ENCODE measurements around the gene TAS2R46. TPM values are rescaled to one million over a fixed set of nuclear protein-coding genes. Genes with fewer than 3 reads are reported as not detected.
A peak's percentile ranks its signal among the peaks of the same experiment; 100 is the strongest.

The TAS2R46 gene
- total and polyA plus RNA-seq, 2 of the 4 experiments (the other 2 are of a cell fraction): 0.09 to 4.7 TPM

DNA sequence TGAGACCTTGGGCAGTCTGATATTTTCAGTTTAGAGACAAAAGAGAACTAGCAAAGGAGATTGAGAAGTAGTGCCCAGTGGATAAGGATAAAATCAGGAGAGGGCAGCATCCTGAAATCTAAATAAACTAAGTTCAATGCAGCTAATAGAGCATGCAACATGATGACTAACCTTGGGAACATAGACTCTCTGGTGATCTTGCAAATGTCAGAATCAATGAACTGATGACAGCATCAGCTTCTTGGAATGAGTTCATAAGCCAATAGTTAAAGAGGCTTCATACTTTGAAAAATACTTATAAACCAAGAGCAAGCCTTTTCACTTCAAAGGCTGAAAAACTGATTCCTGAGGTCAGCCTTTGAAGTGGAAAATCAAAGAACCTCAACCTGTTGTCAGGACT is 47.9 kb downstream of the TAS2R46 start:
- Histone ChIP-seq H3K79me1 (ENCODE audit: low read depth in 1 of 2, low read length in 2 of 2) (peaks cover 3 to 8% of the 10 kb centered on the region in 2 experiments; a peak in 2 of 4 replicates), H2BK5ac (ENCODE audit: low read depth, low read length, poor library complexity, severe bottlenecking) (no peak overlapping the region), H3K14ac (replicated peaks; ENCODE audit: low read depth, low read length) (no peak overlapping the region), H3K9me3 (ENCODE audit: control insufficient read depth, insufficient read depth, low read length) (no peaks in the 10 kb centered on the region), H2BK120ac (ENCODE audit: low read depth, low read length) (no peak overlapping the region), H3K4me1 (ENCODE audit: control insufficient read depth, insufficient read depth, low read length) (no peaks in the 10 kb centered on the region; the same call in 1 of the 2 replicates), H2AK5ac (ENCODE audit: low read depth, low read length) (no peak overlapping the region), H3K56ac (ENCODE audit: extremely low read depth, insufficient read depth, low read length) (no peak overlapping the region), H3K18ac (ENCODE audit: low read depth, low read length) (no peak overlapping the region), H3K27ac (ENCODE audit: insufficient read depth, low read length) (no peak overlapping the region), H2AFZ (replicated peaks; ENCODE audit: low read length, poor library complexity) (no peak overlapping the region), H4K8ac (ENCODE audit: low read depth in 2 of 2, low read length in 2 of 2) (no peak overlapping the region), H4K5ac (ENCODE audit: low read depth, low read length) (no peak overlapping the region), H3K4ac (ENCODE audit: low read depth, low read length) (no peak overlapping the region), H4K20me1 (ENCODE audit: insufficient read depth, low read length) (no peaks in the 10 kb centered on the region), H3K4me3 (ENCODE audit: insufficient read depth, low read depth, low read length) (no peak overlapping the region), H4K91ac (ENCODE audit: insufficient read depth, low read depth, low read length) (no peak overlapping the region), H3K36me3 (ENCODE audit: control insufficient read depth, insufficient read depth, low read length) (no peaks in the 10 kb centered on the region), H3K27me3 (ENCODE audit: control insufficient read depth, insufficient read depth, low read length) (no peaks in the 10 kb centered on the region), H3K23ac (ENCODE audit: low read depth, low read length) (no peak overlapping the region), H2BK20ac (ENCODE audit: low read depth, low read length) (no peak overlapping the region), H3K4me2 (ENCODE audit: low read depth, low read length) (no peak overlapping the region), H3K9me1 (ENCODE audit: insufficient read depth, low read length) (no peaks in the 10 kb centered on the region; the same call in 1 of the 2 replicates), H3K9ac (ENCODE audit: low read depth, low read length) (no peak overlapping the region), H2BK15ac (ENCODE audit: low read depth, low read length) (no peak overlapping the region), H2AK9ac (replicated peaks; ENCODE audit: low read depth, low read length, poor library complexity) (no peak overlapping the region)
- no peak for TF ChIP-seq RAD21 (IDR thresholded peaks at IDR 0.05; ENCODE audit: low read length)
- TF ChIP-seq NFE2L2 (IDR thresholded peaks at IDR 0.05; ENCODE audit: low read depth, low read length): no peak
- TF ChIP-seq CEBPB (IDR thresholded peaks at IDR 0.05; ENCODE audit: low read depth, low read length): no peak
- TF ChIP-seq RFX5 (IDR thresholded peaks at IDR 0.05; ENCODE audit: low read depth, low read length): no peak
- ATAC-seq (ENCODE audit: low read depth) (peak; percentile 59), DNase-seq (peak; percentile 64)
- BruUV-seq (replicated peaks): no TSS peak
- CTCF ChIA-PET: no interaction called here
- intact Hi-C loops (cut with micrococcal nuclease) (loop anchor here (2.0 kb wide), 1 partner anchor 55 kb away; no protein-coding TSS in a partner anchor), dilution Hi-C loops (cut with HindIII; ENCODE audit: low sequenced_read_pairs, unreplicated experiment) (no loop called here), in situ Hi-C loops (cut with MboI; ENCODE audit: low sequenced_read_pairs) (no loop called here)
- POLR2A ChIA-PET (ENCODE audit: unreplicated experiment): no interaction called here

Small RNA genes within 50 kb of the gene (microRNA-seq; reads per million reads assigned to microRNA genes)
- not detected for gene AC018630.1 (ENCODE audit: insufficient read depth, insufficient read length)

Small RNA genes within 50 kb of the gene (small RNA-seq; reads per million reads assigned to genes)
- 0 reads per million in 5 experiments for gene AC018630.1

Other genes with a start within 250 kb of the TAS2R46 start
- 0.36 and 1.1 TPM in 2 replicates for gene TAS2R10, start 235.9 kb downstream of the TAS2R46 start, total RNA-seq (2012; rRNA removed)
- 0.07 TPM in 1 of 2 replicates, not detected in the other for gene TAS2R10, start 235.9 kb downstream of the TAS2R46 start, polyA plus RNA-seq (2012; rRNA removed)
- gene PRR4, start 212.8 kb downstream of the TAS2R46 start, total RNA-seq (2012; rRNA removed): 0.72 and 0.83 TPM in 2 replicates
- 1.7 and 1.9 TPM in 2 replicates for gene PRR4, start 212.8 kb downstream of the TAS2R46 start, polyA plus RNA-seq (2012; rRNA removed)
- 16.7 and 18.8 TPM in 2 replicates for gene PRH1, start 178.0 kb downstream of the TAS2R46 start, total RNA-seq (2012; rRNA removed)
- 2.3 and 3.0 TPM in 2 replicates for gene PRH1, start 178.0 kb downstream of the TAS2R46 start, polyA plus RNA-seq (2012; rRNA removed)
- 0.90 and 1.4 TPM in 2 replicates for gene TAS2R13, start 152.7 kb downstream of the TAS2R46 start, total RNA-seq (2012; rRNA removed)
- 0.03 TPM in 1 of 2 replicates, not detected in the other for gene TAS2R13, start 152.7 kb downstream of the TAS2R46 start, polyA plus RNA-seq (2012; rRNA removed)
- 0.28 TPM in 1 of 2 replicates, not detected in the other for gene PRH2, start 133.1 kb downstream of the TAS2R46 start, total RNA-seq (2012; rRNA removed)
- 0.34 TPM in 1 of 2 replicates, not detected in the other for gene PRH2, start 133.1 kb downstream of the TAS2R46 start, polyA plus RNA-seq (2012; rRNA removed)
- 2.0 and 3.9 TPM in 2 replicates for gene TAS2R14, start 123.0 kb downstream of the TAS2R46 start, total RNA-seq (2012; rRNA removed)
- 1.1 and 1.6 TPM in 2 replicates for gene TAS2R14, start 123.0 kb downstream of the TAS2R46 start, polyA plus RNA-seq (2012; rRNA removed)
- gene TAS2R50, start 75.4 kb downstream of the TAS2R46 start, total RNA-seq (2012; rRNA removed): 2.3 and 4.4 TPM in 2 replicates
- gene TAS2R50, start 75.4 kb downstream of the TAS2R46 start, polyA plus RNA-seq (2012; rRNA removed): not detected in 2 replicates
- 3.4 and 3.9 TPM in 2 replicates for gene TAS2R20, start 64.0 kb downstream of the TAS2R46 start, total RNA-seq (2012; rRNA removed)
- 0.24 and 0.36 TPM in 2 replicates for gene TAS2R20, start 64.0 kb downstream of the TAS2R46 start, polyA plus RNA-seq (2012; rRNA removed)
- gene TAS2R19, start 39.7 kb downstream of the TAS2R46 start, total RNA-seq (2012; rRNA removed): 5.0 and 8.1 TPM in 2 replicates
- 0.24 and 0.29 TPM in 2 replicates for gene TAS2R19, start 39.7 kb downstream of the TAS2R46 start, polyA plus RNA-seq (2012; rRNA removed)
- 4.3 and 8.6 TPM in 2 replicates for gene TAS2R31, start 30.9 kb downstream of the TAS2R46 start, total RNA-seq (2012; rRNA removed)
- 0.10 and 0.24 TPM in 2 replicates for gene TAS2R31, start 30.9 kb downstream of the TAS2R46 start, polyA plus RNA-seq (2012; rRNA removed)
- 0.90 and 1.9 TPM in 2 replicates for gene TAS2R43, start 30.0 kb upstream of the TAS2R46 start, total RNA-seq (2012; rRNA removed)
- gene TAS2R43, start 30.0 kb upstream of the TAS2R46 start, polyA plus RNA-seq (2012; rRNA removed): not detected in 2 replicates
- gene TAS2R30, start 72.3 kb upstream of the TAS2R46 start, total RNA-seq (2012; rRNA removed): 5.0 and 7.2 TPM in 2 replicates
- 0.03 TPM in 1 of 2 replicates, not detected in the other for gene TAS2R30, start 72.3 kb upstream of the TAS2R46 start, polyA plus RNA-seq (2012; rRNA removed)
- gene SMIM10L1, start 108.9 kb upstream of the TAS2R46 start, total RNA-seq (2012; rRNA removed): 2.7 and 4.7 TPM in 2 replicates
- gene SMIM10L1, start 108.9 kb upstream of the TAS2R46 start, polyA plus RNA-seq (2012; rRNA removed): 4.5 and 5.3 TPM in 2 replicates
- not detected in 2 replicates for gene TAS2R42, start 124.6 kb upstream of the TAS2R46 start, total RNA-seq (2012; rRNA removed)
- gene TAS2R42, start 124.6 kb upstream of the TAS2R46 start, polyA plus RNA-seq (2012; rRNA removed): not detected in 2 replicates
- not detected in 2 replicates for gene PRB3, start 207.4 kb upstream of the TAS2R46 start, total RNA-seq (2012; rRNA removed)
- gene PRB3, start 207.4 kb upstream of the TAS2R46 start, polyA plus RNA-seq (2012; rRNA removed): not detected in 2 replicates
- not detected in 2 replicates for gene PRB4, start 248.1 kb upstream of the TAS2R46 start, total RNA-seq (2012; rRNA removed)
- gene PRB4, start 248.1 kb upstream of the TAS2R46 start, polyA plus RNA-seq (2012; rRNA removed): not detected in 2 replicates

Data from IMR-90 (cell line).